ENCODE data around the gene FIG4.
"Not testable (repeated sequence)": the region's sequence is repeated elsewhere in the genome, so short reads cannot be mapped to it uniquely, and the experiment has no call there.

FIG4 gene

GRCh38 chr6:109770047-109770446 is 79.0 kb downstream of the FIG4 start:
- no peaks in the 10 kb centered on the region for H3K4me1 ChIP-seq (ENCODE audit: insufficient read depth, low read length)
- no peak overlapping the region for H2AFZ ChIP-seq (ENCODE audit: low read depth, low read length)
- no peaks in the 10 kb centered on the region for H3K36me3 ChIP-seq (ENCODE audit: insufficient read depth, low read length)
- no peaks in the 10 kb centered on the region for H3K27me3 ChIP-seq (ENCODE audit: insufficient read depth, low read length)
- no peak overlapping the region for H3K4me3 ChIP-seq (ENCODE audit: low read length)
- no peaks in the 10 kb centered on the region for H3K9me3 ChIP-seq (ENCODE audit: low read length)

GRCh38 chr6:109770779-109771178 is 79.7 kb downstream of the FIG4 start:
- no peaks in the 10 kb centered on the region for H3K27me3 ChIP-seq (ENCODE audit: insufficient read depth, low read length)
- H3K9me3 ChIP-seq (ENCODE audit: low read length), result no peaks in the 10 kb centered on the region
- H3K36me3 ChIP-seq (ENCODE audit: insufficient read depth, low read length), result no peaks in the 10 kb centered on the region
- H3K4me1 ChIP-seq (ENCODE audit: insufficient read depth, low read length), result no peaks in the 10 kb centered on the region
- H2AFZ ChIP-seq (ENCODE audit: low read depth, low read length), result no peak overlapping the region
- H3K4me3 ChIP-seq (ENCODE audit: low read length), result no peak overlapping the region

GRCh38 chr6:109771939-109772755 is 81.1 kb downstream of the FIG4 start:
- H3K9me3 ChIP-seq (ENCODE audit: low read length); H3K36me3 ChIP-seq (ENCODE audit: insufficient read depth, low read length): not testable (repeated sequence)

GRCh38 chr6:109772883-109773431 is 81.9 kb downstream of the FIG4 start:
- Histone ChIP-seq H3K9me3 (ENCODE audit: low read length) (no peaks in the 10 kb centered on the region), H2AFZ (ENCODE audit: low read depth, low read length) (no peak overlapping the region), H3K4me3 (ENCODE audit: low read length) (no peak overlapping the region), H3K4me1 (ENCODE audit: insufficient read depth, low read length) (no peaks in the 10 kb centered on the region), H3K27me3 (ENCODE audit: insufficient read depth, low read length) (no peaks in the 10 kb centered on the region), H3K36me3 (ENCODE audit: insufficient read depth, low read length) (no peaks in the 10 kb centered on the region)

More at GRCh38 chr6:109771939-109772755, 81.1 kb downstream of the FIG4 start:
- not testable (repeated sequence) for H3K4me1 ChIP-seq (ENCODE audit: insufficient read depth, low read length); H3K27me3 ChIP-seq (ENCODE audit: insufficient read depth, low read length); H2AFZ ChIP-seq (ENCODE audit: low read depth, low read length); H3K4me3 ChIP-seq (ENCODE audit: low read length)

- no peaks in the 10 kb centered on the region for H3K36me3 ChIP-seq (ENCODE audit: insufficient read depth, low read length)
- no peaks in the 10 kb centered on the region for H3K27me3 ChIP-seq (ENCODE audit: insufficient read depth, low read length)
- H3K4me3 ChIP-seq (ENCODE audit: low read length), result no peak overlapping the region
- no peak overlapping the region for H2AFZ ChIP-seq (ENCODE audit: low read depth, low read length)
- no peaks in the 10 kb centered on the region for H3K4me1 ChIP-seq (ENCODE audit: insufficient read depth, low read length)
- no peaks in the 10 kb centered on the region for H3K9me3 ChIP-seq (ENCODE audit: low read length)
These were observed 89.9 kb downstream of the FIG4 start for GRCh38 chr6:109781001-109781400.

- H3K9me3 ChIP-seq (ENCODE audit: low read length), result peaks cover 2% of the 10 kb centered on the region
- no peaks in the 10 kb centered on the region for H3K27me3 ChIP-seq (ENCODE audit: insufficient read depth, low read length)
- H3K36me3 ChIP-seq (ENCODE audit: insufficient read depth, low read length), result peaks cover 8% of the 10 kb centered on the region
- no peaks in the 10 kb centered on the region for H3K4me1 ChIP-seq (ENCODE audit: insufficient read depth, low read length)
- no peak overlapping the region for H2AFZ ChIP-seq (ENCODE audit: low read depth, low read length)
- no peak overlapping the region for H3K4me3 ChIP-seq (ENCODE audit: low read length)
These were observed 91.4 kb downstream of the FIG4 start for GRCh38 chr6:109782491-109782999.

- no peaks in the 10 kb centered on the region for H3K4me1 ChIP-seq (ENCODE audit: insufficient read depth, low read length)
- H3K4me3 ChIP-seq (ENCODE audit: low read length), result no peak overlapping the region
- H3K9me3 ChIP-seq (ENCODE audit: low read length), result peaks cover 2% of the 10 kb centered on the region
- no peaks in the 10 kb centered on the region for H3K27me3 ChIP-seq (ENCODE audit: insufficient read depth, low read length)
- no peak overlapping the region for H2AFZ ChIP-seq (ENCODE audit: low read depth, low read length)
- H3K36me3 ChIP-seq (ENCODE audit: insufficient read depth, low read length), result peaks cover 13% of the 10 kb centered on the region
These were observed 92.3 kb downstream of the FIG4 start for GRCh38 chr6:109783250-109783986.

- peaks cover 4% of the 10 kb centered on the region for H3K4me1 ChIP-seq (ENCODE audit: insufficient read depth, low read length)
- H3K27me3 ChIP-seq (ENCODE audit: insufficient read depth, low read length), result no peaks in the 10 kb centered on the region
- H3K9me3 ChIP-seq (ENCODE audit: low read length), result peaks cover 2% of the 10 kb centered on the region
These were observed 96.2 kb downstream of the FIG4 start for GRCh38 chr6:109787312-109787711.

GRCh38 chr6:109788687-109789086 is 97.6 kb downstream of the FIG4 start:
- Histone ChIP-seq H2AFZ (ENCODE audit: low read depth, low read length) (no peak overlapping the region), H3K27me3 (ENCODE audit: insufficient read depth, low read length) (no peaks in the 10 kb centered on the region), H3K9me3 (ENCODE audit: low read length) (peaks cover 2% of the 10 kb centered on the region), H3K36me3 (ENCODE audit: insufficient read depth, low read length) (peaks cover 14% of the 10 kb centered on the region), H3K4me1 (ENCODE audit: insufficient read depth, low read length) (peaks cover 4% of the 10 kb centered on the region), H3K4me3 (ENCODE audit: low read length) (no peak overlapping the region)

More at GRCh38 chr6:109787312-109787711, 96.2 kb downstream of the FIG4 start:
- Histone ChIP-seq H3K36me3 (ENCODE audit: insufficient read depth, low read length) (peaks cover 14% of the 10 kb centered on the region), H3K4me3 (ENCODE audit: low read length) (no peak overlapping the region), H2AFZ (ENCODE audit: low read depth, low read length) (no peak overlapping the region)

- no peak overlapping the region for H3K4me3 ChIP-seq (ENCODE audit: low read length)
- H3K4me1 ChIP-seq (ENCODE audit: insufficient read depth, low read length), result peaks cover 4% of the 10 kb centered on the region
These were observed 99.0 kb downstream of the FIG4 start for GRCh38 chr6:109790131-109790530.

GRCh38 chr6:109791301-109791700 is 100.2 kb downstream of the FIG4 start:
- Histone ChIP-seq H3K4me3 (ENCODE audit: low read length) (no peak overlapping the region), H3K36me3 (ENCODE audit: insufficient read depth, low read length) (peaks cover 13% of the 10 kb centered on the region), H3K4me1 (ENCODE audit: insufficient read depth, low read length) (peaks cover 7% of the 10 kb centered on the region), H3K27me3 (ENCODE audit: insufficient read depth, low read length) (no peaks in the 10 kb centered on the region), H2AFZ (ENCODE audit: low read depth, low read length) (no peak overlapping the region), H3K9me3 (ENCODE audit: low read length) (peaks cover 2% of the 10 kb centered on the region)

More at GRCh38 chr6:109790131-109790530, 99.0 kb downstream of the FIG4 start:
- Histone ChIP-seq H3K36me3 (ENCODE audit: insufficient read depth, low read length) (peaks cover 14% of the 10 kb centered on the region), H2AFZ (ENCODE audit: low read depth, low read length) (no peak overlapping the region), H3K27me3 (ENCODE audit: insufficient read depth, low read length) (no peaks in the 10 kb centered on the region), H3K9me3 (ENCODE audit: low read length) (peaks cover 2% of the 10 kb centered on the region)

- Histone ChIP-seq H2AFZ (ENCODE audit: low read depth, low read length) (no peak overlapping the region), H3K4me1 (ENCODE audit: insufficient read depth, low read length) (peaks cover 7% of the 10 kb centered on the region), H3K27me3 (ENCODE audit: insufficient read depth, low read length) (no peaks in the 10 kb centered on the region), H3K9me3 (ENCODE audit: low read length) (no peaks in the 10 kb centered on the region), H3K36me3 (ENCODE audit: insufficient read depth, low read length) (peaks cover 7% of the 10 kb centered on the region), H3K4me3 (ENCODE audit: low read length) (no peak overlapping the region)
These were observed 101.9 kb downstream of the FIG4 start for GRCh38 chr6:109793021-109793420.

- Histone ChIP-seq H3K4me3 (ENCODE audit: low read length) (no peak overlapping the region), H2AFZ (ENCODE audit: low read depth, low read length) (no peak overlapping the region), H3K9me3 (ENCODE audit: low read length) (no peaks in the 10 kb centered on the region), H3K27me3 (ENCODE audit: insufficient read depth, low read length) (no peaks in the 10 kb centered on the region), H3K36me3 (ENCODE audit: insufficient read depth, low read length) (peaks cover 2% of the 10 kb centered on the region), H3K4me1 (ENCODE audit: insufficient read depth, low read length) (peaks cover 14% of the 10 kb centered on the region)
These were observed 102.7 kb downstream of the FIG4 start for GRCh38 chr6:109793792-109794191.

All from neuron (in vitro differentiated cells).